A549 (cell line): ENCODE measurements around the gene TEX44. TPM values are rescaled to one million over a fixed set of nuclear protein-coding genes. Genes with fewer than 3 reads are reported as not detected.
"Not testable (repeated sequence)": the region's sequence is repeated elsewhere in the genome, so short reads cannot be mapped to it uniquely, and the experiment has no call there.

Source experiments
- ATAC-seq, 2 experiments: fragments of 200-7000 bp in 1 of 2; fragments of >200 bp in 1 of 2; cut with Nextera tagmentation in 1 of 2; cut with Tn5 transposase in 1 of 2; 3 replicates each; pipeline versions ENCODE4 v1.8.0 to v1.9.1; 2018 to 2020; ENCODE audit warnings: mild to moderate bottlenecking in 1 of 2, moderate library complexity in 1 of 2
- CTCF ChIA-PET: fragments of 300-600 bp; sonication (Branson Sonifier 250); formaldehyde crosslinking; extraction: SDS; loops from one replicate; lab custom pipeline; 2021; ENCODE audit warnings: antibody characterized with exemption, inconsistent platforms; lab: Yijun Ruan, JAX
- POLR2A ChIA-PET: fragments of 350-600 bp; formaldehyde crosslinking; extraction: SDS; loops from one replicate; lab custom pipeline; 2021; ENCODE audit warnings: antibody characterized with exemption, inconsistent platforms; lab: Yijun Ruan, JAX
- DNase-seq, 2 experiments: peaks; one replicate each; pipeline versions ENCODE4 v3.0.0 to v3.0.0-alpha.2; 2011 to 2016; ENCODE audit warnings: low read depth in 1 of 2, low spot score in 1 of 2
- FAIRE-seq: peaks from 2 replicates; lab custom pipeline; 2011; peaks lifted over from hg19 to GRCh38; lab: Jason Lieb, UNC
- H3K27ac ChIP-seq, 2 experiments: fragments of >200 bp; sonication (Bioruptor Twin); formaldehyde crosslinking; 3 replicates each; pipeline ENCODE4 v1.5.1; 2016 to 2017
- H3K4me1 ChIP-seq: fragments of >200 bp; sonication (Bioruptor Twin); formaldehyde crosslinking; 3 replicates; pipeline ENCODE4 v1.6.1; 2016
- H3K4me2 ChIP-seq: fragments of >200 bp; sonication (Bioruptor Twin); formaldehyde crosslinking; 3 replicates; pipeline ENCODE4 v1.6.1; 2016
- H3K4me3 ChIP-seq: fragments of >200 bp; sonication (Bioruptor Twin); formaldehyde crosslinking; 3 replicates; pipeline ENCODE4 v1.5.1; 2016
- H3K9me3 ChIP-seq: fragments of >200 bp; sonication (Bioruptor Twin); formaldehyde crosslinking; 3 replicates; pipeline ENCODE4 v1.6.1; 2016
- CEBPB ChIP-seq, 2 experiments: fragments of >200 bp in 1 of 2; sonication (Bioruptor Twin) in 1 of 2; formaldehyde crosslinking in 1 of 2; IDR thresholded peaks; 2 replicates each; pipeline ENCODE4 v1.6.1; 2012 to 2016
- EHMT2 ChIP-seq: fragments of 200-600 bp; sonication (generic); IDR thresholded peaks from 2 replicates; pipeline ENCODE4 v1.6.1; 2016; ENCODE audit warnings: antibody characterized with exemption, low read depth, mild to moderate bottlenecking, moderate library complexity
- HOXA7 ChIP-seq: fragments of 250-450 bp; sonication (Bioruptor Pico); IDR thresholded peaks from 2 replicates; pipeline ENCODE4 v1.5.0; 2020; ENCODE audit warnings: mild to moderate bottlenecking, moderate library complexity
- MAFK ChIP-seq: fragments of 450-650 bp; IDR thresholded peaks from 2 replicates; pipeline ENCODE4 v1.6.1; 2014; ENCODE audit not compliant: partially characterized antibody
- NPAS2 ChIP-seq: fragments of 250-450 bp; sonication (Bioruptor Pico); IDR thresholded peaks from 2 replicates; pipeline ENCODE4 v1.8.0; 2022; ENCODE audit warnings: mild to moderate bottlenecking, moderate library complexity, borderline replicate concordance
- RCOR1 ChIP-seq: fragments of 150-350 bp; IDR thresholded peaks from 2 replicates; pipeline ENCODE4 v1.6.1; 2014; ENCODE audit warnings: antibody characterized with exemption, low read length, low read depth
- RNF2 ChIP-seq: fragments of 200-600 bp; sonication (generic); IDR thresholded peaks from 2 replicates; pipeline ENCODE4 v1.6.1; 2016; ENCODE audit warnings: low read depth, mild to moderate bottlenecking, antibody characterized with exemption, moderate library complexity, borderline replicate concordance
- SMC3 ChIP-seq: fragments of >200 bp; sonication (Bioruptor Twin); formaldehyde crosslinking; IDR thresholded peaks from 3 replicates; pipeline ENCODE4 v1.6.1; 2018; ENCODE audit warnings: inconsistent platforms
- TFCP2L1 ChIP-seq: fragments of 250-450 bp; sonication (Bioruptor Pico); IDR thresholded peaks from 2 replicates; pipeline ENCODE4 v1.5.0; 2021; ENCODE audit warnings: mild to moderate bottlenecking
- TP53 ChIP-seq: fragments of 250-450 bp; sonication (Bioruptor Pico); IDR thresholded peaks from 2 replicates; pipeline ENCODE4 v1.5.0; 2021; ENCODE audit warnings: mild to moderate bottlenecking, moderate library complexity
- ZFP36 ChIP-seq: fragments of 450-650 bp; IDR thresholded peaks from 2 replicates; pipeline ENCODE4 v1.6.1; 2014; ENCODE audit warnings: borderline replicate concordance; ENCODE audit not compliant: partially characterized antibody
- ZSCAN20 ChIP-seq: fragments of 250-450 bp; sonication (Bioruptor Pico); IDR thresholded peaks from 2 replicates; pipeline ENCODE4 v1.8.0; 2022; ENCODE audit warnings: mild to moderate bottlenecking, moderate library complexity
- WGBS: methylation state at CpG from one replicate; pipeline ENCODE4 v1.1.6; 2017; ENCODE audit errors: missing lambda C conversion rate; 5-methylcytosine and 5-hydroxymethylcytosine counted together
- polyA plus RNA-seq, 4 experiments: library from polyadenylated mRNA; depleted of rRNA in 3 of 4; stranded (reverse); fragments of >200 nt; fragmentation: RNase III in 1 of 4; extraction: RNeasy Plus Mini Kit Qiagen cat#74134 plus additional on column Dnase treatment in 1 of 4; gene quantifications; 2 replicates in 3 of 4; 3 replicates in 1 of 4; pipeline ENCODE4 v1.2.3, GENCODE V29; 2011 to 2017
- TF ChIP-seq, protein P1 (sequence below): fragments of 200-600 bp; sonication (generic); IDR thresholded peaks from 2 replicates; pipeline ENCODE4 v1.6.1; 2016; ENCODE audit warnings: antibody characterized with exemption, mild to moderate bottlenecking, moderate library complexity
- TF ChIP-seq, protein P2 (sequence below): IDR thresholded peaks from 2 replicates; pipeline ENCODE4 v1.6.1; 2012; ENCODE audit warnings: low read depth, borderline replicate concordance
- TF ChIP-seq, protein P3 (sequence below): fragments of >200 bp; sonication (Bioruptor Twin); formaldehyde crosslinking; IDR thresholded peaks from 3 replicates; pipeline ENCODE4 v1.5.1; 2016

Gene TEX44
- polyA plus RNA-seq, 2 of the 4 experiments (the other 2 are of a cell fraction), result not detected

DNA sequence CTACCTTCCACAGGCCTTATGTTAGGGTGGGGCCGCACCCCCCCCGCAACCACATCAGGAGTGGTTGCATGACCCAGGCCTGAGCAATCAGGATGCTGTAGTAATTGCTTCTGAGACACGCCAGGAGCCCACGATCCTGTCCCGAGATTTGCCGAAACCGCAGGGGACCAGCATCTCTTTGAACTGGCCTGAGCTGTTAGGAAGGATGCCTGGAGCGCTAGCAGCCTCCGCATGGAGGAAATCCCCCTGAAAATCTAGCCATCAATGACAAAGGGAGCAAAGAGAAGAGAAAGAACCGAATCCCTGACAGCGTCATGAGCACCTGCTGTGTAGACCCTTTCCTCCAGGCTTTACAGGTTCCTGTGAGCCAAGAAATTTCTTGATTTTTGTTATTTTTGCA is 8.7 kb upstream of the TEX44 start:
- no peaks in the 10 kb centered on the region for H3K4me1 ChIP-seq
- DNase-seq (no peak), ATAC-seq (no peak)
- POLR2A ChIA-PET, result no interaction called here
- peaks cover 3% of the 10 kb centered on the region; the same call in 1 of the 3 replicates for H3K9me3 ChIP-seq
- CTCF ChIA-PET, result interaction anchor here (0.8 kb wide), 1 partner anchor 17 kb away, joined by 3 read pairs; no protein-coding TSS in a partner anchor
- TF ChIP-seq MAFK, result no peak
- no peak for TF ChIP-seq EHMT2
- TF ChIP-seq HOXA7 (CRISPR knock-in tag), result no peak
- no peak for TF ChIP-seq RNF2
- TF ChIP-seq RCOR1, result no peak
- TF ChIP-seq NPAS2, result no peak
- TF ChIP-seq CEBPB (IDR thresholded peaks at IDR 0.05), result no peak
- no peak for TF ChIP-seq ZSCAN20 (CRISPR knock-in tag)
- no peak for TF ChIP-seq SMC3
- TF ChIP-seq, protein P1, sequence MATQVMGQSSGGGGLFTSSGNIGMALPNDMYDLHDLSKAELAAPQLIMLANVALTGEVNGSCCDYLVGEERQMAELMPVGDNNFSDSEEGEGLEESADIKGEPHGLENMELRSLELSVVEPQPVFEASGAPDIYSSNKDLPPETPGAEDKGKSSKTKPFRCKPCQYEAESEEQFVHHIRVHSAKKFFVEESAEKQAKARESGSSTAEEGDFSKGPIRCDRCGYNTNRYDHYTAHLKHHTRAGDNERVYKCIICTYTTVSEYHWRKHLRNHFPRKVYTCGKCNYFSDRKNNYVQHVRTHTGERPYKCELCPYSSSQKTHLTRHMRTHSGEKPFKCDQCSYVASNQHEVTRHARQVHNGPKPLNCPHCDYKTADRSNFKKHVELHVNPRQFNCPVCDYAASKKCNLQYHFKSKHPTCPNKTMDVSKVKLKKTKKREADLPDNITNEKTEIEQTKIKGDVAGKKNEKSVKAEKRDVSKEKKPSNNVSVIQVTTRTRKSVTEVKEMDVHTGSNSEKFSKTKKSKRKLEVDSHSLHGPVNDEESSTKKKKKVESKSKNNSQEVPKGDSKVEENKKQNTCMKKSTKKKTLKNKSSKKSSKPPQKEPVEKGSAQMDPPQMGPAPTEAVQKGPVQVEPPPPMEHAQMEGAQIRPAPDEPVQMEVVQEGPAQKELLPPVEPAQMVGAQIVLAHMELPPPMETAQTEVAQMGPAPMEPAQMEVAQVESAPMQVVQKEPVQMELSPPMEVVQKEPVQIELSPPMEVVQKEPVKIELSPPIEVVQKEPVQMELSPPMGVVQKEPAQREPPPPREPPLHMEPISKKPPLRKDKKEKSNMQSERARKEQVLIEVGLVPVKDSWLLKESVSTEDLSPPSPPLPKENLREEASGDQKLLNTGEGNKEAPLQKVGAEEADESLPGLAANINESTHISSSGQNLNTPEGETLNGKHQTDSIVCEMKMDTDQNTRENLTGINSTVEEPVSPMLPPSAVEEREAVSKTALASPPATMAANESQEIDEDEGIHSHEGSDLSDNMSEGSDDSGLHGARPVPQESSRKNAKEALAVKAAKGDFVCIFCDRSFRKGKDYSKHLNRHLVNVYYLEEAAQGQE, result no peak
- no peak for TF ChIP-seq TFCP2L1 (CRISPR knock-in tag)
- no peak for TF ChIP-seq TP53 (CRISPR knock-in tag)
- TF ChIP-seq, protein P2, sequence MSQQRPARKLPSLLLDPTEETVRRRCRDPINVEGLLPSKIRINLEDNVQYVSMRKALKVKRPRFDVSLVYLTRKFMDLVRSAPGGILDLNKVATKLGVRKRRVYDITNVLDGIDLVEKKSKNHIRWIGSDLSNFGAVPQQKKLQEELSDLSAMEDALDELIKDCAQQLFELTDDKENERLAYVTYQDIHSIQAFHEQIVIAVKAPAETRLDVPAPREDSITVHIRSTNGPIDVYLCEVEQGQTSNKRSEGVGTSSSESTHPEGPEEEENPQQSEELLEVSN, result no peak
- TF ChIP-seq, protein P3, sequence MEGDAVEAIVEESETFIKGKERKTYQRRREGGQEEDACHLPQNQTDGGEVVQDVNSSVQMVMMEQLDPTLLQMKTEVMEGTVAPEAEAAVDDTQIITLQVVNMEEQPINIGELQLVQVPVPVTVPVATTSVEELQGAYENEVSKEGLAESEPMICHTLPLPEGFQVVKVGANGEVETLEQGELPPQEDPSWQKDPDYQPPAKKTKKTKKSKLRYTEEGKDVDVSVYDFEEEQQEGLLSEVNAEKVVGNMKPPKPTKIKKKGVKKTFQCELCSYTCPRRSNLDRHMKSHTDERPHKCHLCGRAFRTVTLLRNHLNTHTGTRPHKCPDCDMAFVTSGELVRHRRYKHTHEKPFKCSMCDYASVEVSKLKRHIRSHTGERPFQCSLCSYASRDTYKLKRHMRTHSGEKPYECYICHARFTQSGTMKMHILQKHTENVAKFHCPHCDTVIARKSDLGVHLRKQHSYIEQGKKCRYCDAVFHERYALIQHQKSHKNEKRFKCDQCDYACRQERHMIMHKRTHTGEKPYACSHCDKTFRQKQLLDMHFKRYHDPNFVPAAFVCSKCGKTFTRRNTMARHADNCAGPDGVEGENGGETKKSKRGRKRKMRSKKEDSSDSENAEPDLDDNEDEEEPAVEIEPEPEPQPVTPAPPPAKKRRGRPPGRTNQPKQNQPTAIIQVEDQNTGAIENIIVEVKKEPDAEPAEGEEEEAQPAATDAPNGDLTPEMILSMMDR, result no peak
- TF ChIP-seq, all 56 proteins: peak for 0
- Histone ChIP-seq H3K4me2 (no peak overlapping the region), H3K4me3 (no peak overlapping the region), H3K27ac (no peak overlapping the region)
- FAIRE-seq, result no peak
- WGBS, result 65% methylated on average over 11 of the region's 11 CpGs

DNA sequence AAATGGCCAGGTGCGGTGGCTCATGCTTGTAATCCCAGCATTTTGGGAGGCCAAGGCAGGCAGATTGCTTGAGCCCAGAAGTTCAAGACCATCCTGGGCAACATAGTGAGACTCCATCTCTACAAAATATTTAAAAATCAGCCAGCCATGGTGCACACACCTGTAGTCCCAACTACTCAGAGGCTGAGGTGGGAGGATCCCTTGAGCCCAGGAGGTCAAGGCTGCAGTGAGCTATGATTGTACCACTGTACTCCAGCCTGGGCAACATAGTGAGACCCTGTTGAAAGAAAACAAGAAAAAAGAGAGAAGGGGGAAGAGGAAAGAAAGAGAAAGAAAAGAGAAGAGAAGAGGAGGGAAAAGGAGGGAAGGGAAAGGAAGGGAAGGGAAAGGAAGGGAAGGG is 4.9 kb upstream of the TEX44 start:
- DNase-seq, H3K4me2 ChIP-seq, H3K4me1 ChIP-seq, H3K27ac ChIP-seq, ATAC-seq, FAIRE-seq, H3K9me3 ChIP-seq, POLR2A ChIA-PET, H3K4me3 ChIP-seq: not testable (repeated sequence)
- CTCF ChIA-PET, result interaction anchor here (3.2 kb wide), 1 partner anchor 14 kb away, joined by 19 read pairs; no protein-coding TSS in a partner anchor
- WGBS, result 84% methylated on average over 1 of the region's 1 CpG

DNA sequence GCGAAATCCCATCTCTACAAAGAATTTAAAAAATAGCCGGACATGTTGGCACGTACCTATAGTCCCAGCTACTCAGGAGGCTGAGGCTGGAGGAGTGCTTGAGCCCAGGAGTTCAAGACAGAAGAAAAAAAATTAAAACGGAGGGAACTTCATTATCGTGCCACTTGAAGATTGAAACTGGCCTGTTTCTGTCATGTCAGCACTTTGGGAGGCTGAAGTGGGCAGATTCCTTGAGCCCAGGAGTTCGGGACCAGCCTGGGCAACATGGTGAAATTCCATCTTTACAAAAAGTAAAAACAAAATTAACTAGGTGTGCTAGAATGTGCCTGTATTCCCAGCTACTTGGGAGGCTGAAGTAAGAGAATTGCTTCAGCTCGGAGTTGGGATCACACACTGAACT is 3.0 kb upstream of the TEX44 start:
- peak; percentile 96 for TF ChIP-seq MAFK
- no peak for TF ChIP-seq ZFP36
- TF ChIP-seq, all 56 proteins: peak for 1
- ATAC-seq (no peak), FAIRE-seq (no peak), DNase-seq (no peak)
- no peak overlapping the region for H3K4me2 ChIP-seq
- CTCF ChIA-PET, result interaction anchor here (1.0 to 15.1 kb wide), 5 partner anchors 12 to 107 kb away, joined by 4 to 208 read pairs (median 7); no protein-coding TSS in a partner anchor
- H3K4me1 ChIP-seq, result no peaks in the 10 kb centered on the region
- WGBS, result 84% methylated on average over 7 of the region's 7 CpGs
- H3K4me3 ChIP-seq, result no peak overlapping the region
- no peak overlapping the region for H3K27ac ChIP-seq
- POLR2A ChIA-PET, result interaction anchor here (1.3 kb wide), 1 partner anchor 15 kb away, joined by 5 read pairs; no protein-coding TSS in a partner anchor
- no peaks in the 10 kb centered on the region for H3K9me3 ChIP-seq
